WTC11 (cell line): ENCODE results near the gene MLLT1.

ENCODE experiments used
- E2F5 ChIP-seq: sonication (generic); formaldehyde crosslinking; IDR thresholded peaks from 2 replicates; pipeline ENCODE4 v1.8.1; 2022; ENCODE audit warnings: mild to moderate bottlenecking, moderate library complexity, missing genetic modification reagents
- ETV6 ChIP-seq: sonication (generic); formaldehyde crosslinking; IDR thresholded peaks from 2 replicates; pipeline ENCODE4 v1.8.1; 2022; ENCODE audit warnings: mild to moderate bottlenecking, missing genetic modification reagents
- FOXP1 ChIP-seq: sonication (generic); formaldehyde crosslinking; IDR thresholded peaks from 2 replicates; pipeline ENCODE4 v1.8.0; 2022; ENCODE audit warnings: missing genetic modification reagents, mild to moderate bottlenecking, moderate library complexity, borderline replicate concordance
- NFE2L1 ChIP-seq: sonication (generic); formaldehyde crosslinking; IDR thresholded peaks from 2 replicates; pipeline ENCODE4 v1.8.1; 2023; ENCODE audit warnings: missing genetic modification reagents
- NR1H2 ChIP-seq: sonication (generic); formaldehyde crosslinking; IDR thresholded peaks from 2 replicates; pipeline ENCODE4 v1.9.0; 2021; ENCODE audit warnings: mild to moderate bottlenecking, moderate library complexity, missing genetic modification reagents
- NR2C2 ChIP-seq: sonication (generic); formaldehyde crosslinking; IDR thresholded peaks from 2 replicates; pipeline ENCODE4 v1.8.0; 2022; ENCODE audit warnings: mild to moderate bottlenecking, missing genetic modification reagents
- SMAD4 ChIP-seq: sonication (generic); formaldehyde crosslinking; IDR thresholded peaks from 2 replicates; pipeline ENCODE4 v1.8.0; 2022; ENCODE audit warnings: mild to moderate bottlenecking, missing genetic modification reagents
- SP1 ChIP-seq: sonication (generic); formaldehyde crosslinking; conservative IDR thresholded peaks from 2 replicates; pipeline ENCODE4 v1.8.1; 2022; ENCODE audit warnings: missing genetic modification reagents
- ZNF121 ChIP-seq: sonication (generic); formaldehyde crosslinking; IDR thresholded peaks from 2 replicates; pipeline ENCODE4 v1.8.0; 2023; ENCODE audit warnings: missing genetic modification reagents
- ZNF138 ChIP-seq: sonication (generic); formaldehyde crosslinking; conservative IDR thresholded peaks from 2 replicates; pipeline ENCODE4 v1.8.1; 2022; ENCODE audit warnings: mild to moderate bottlenecking, moderate library complexity, missing genetic modification reagents
- ZNF263 ChIP-seq: sonication (generic); formaldehyde crosslinking; IDR thresholded peaks from 2 replicates; pipeline ENCODE4 v1.8.1; 2022; ENCODE audit warnings: low read depth, mild to moderate bottlenecking, moderate library complexity, missing genetic modification reagents
- TF ChIP-seq, protein P1 (sequence below): sonication (generic); formaldehyde crosslinking; IDR thresholded peaks from 2 replicates; pipeline ENCODE4 v1.8.0; 2022; ENCODE audit warnings: mild to moderate bottlenecking, missing genetic modification reagents
- TF ChIP-seq, protein P2 (sequence below): fragments of 200-600 bp; IDR thresholded peaks from 2 replicates; pipeline ENCODE4 v1.8.0; 2022; ENCODE audit warnings: antibody characterized with exemption
- TF ChIP-seq, protein P3 (sequence below): sonication (generic); formaldehyde crosslinking; IDR thresholded peaks from 2 replicates; pipeline ENCODE4 v1.8.1; 2022; ENCODE audit warnings: low read depth, missing genetic modification reagents, borderline replicate concordance

DNA sequence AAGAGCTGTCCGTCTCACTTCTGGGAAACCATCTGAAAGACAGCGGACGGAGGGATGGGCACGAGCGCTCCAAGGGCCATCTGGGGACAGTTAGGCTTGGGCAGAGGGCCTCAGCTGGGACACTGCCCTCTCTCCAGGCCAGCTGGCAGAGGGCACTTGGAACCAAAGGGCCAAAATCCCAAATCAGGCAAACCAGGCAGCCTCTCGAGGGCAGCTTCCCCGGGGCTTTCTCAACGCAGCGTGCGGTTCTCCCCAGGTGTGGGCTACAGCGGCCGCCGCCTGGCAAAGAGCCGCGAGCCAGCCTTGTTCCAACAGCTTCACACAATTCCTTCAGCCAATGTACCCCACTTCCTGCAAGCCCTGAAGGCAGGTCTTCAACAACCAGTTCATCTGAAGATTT lies 5.0 kb downstream of the MLLT1 start:
- TF ChIP-seq ETV6 (CRISPR knock-in tag) (no peak), NR2C2 (no peak), ZNF263 (CRISPR knock-in tag) (no peak), E2F5 (no peak), SP1 (CRISPR knock-in tag) (no peak), NR1H2 (CRISPR knock-in tag) (no peak), NFE2L1 (no peak), FOXP1 (no peak), ZNF121 (CRISPR knock-in tag) (no peak), SMAD4 (CRISPR knock-in tag) (no peak), ZNF138 (no peak)
- TF ChIP-seq, protein P1, sequence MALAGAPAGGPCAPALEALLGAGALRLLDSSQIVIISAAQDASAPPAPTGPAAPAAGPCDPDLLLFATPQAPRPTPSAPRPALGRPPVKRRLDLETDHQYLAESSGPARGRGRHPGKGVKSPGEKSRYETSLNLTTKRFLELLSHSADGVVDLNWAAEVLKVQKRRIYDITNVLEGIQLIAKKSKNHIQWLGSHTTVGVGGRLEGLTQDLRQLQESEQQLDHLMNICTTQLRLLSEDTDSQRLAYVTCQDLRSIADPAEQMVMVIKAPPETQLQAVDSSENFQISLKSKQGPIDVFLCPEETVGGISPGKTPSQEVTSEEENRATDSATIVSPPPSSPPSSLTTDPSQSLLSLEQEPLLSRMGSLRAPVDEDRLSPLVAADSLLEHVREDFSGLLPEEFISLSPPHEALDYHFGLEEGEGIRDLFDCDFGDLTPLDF: no peak
- TF ChIP-seq, protein P2, sequence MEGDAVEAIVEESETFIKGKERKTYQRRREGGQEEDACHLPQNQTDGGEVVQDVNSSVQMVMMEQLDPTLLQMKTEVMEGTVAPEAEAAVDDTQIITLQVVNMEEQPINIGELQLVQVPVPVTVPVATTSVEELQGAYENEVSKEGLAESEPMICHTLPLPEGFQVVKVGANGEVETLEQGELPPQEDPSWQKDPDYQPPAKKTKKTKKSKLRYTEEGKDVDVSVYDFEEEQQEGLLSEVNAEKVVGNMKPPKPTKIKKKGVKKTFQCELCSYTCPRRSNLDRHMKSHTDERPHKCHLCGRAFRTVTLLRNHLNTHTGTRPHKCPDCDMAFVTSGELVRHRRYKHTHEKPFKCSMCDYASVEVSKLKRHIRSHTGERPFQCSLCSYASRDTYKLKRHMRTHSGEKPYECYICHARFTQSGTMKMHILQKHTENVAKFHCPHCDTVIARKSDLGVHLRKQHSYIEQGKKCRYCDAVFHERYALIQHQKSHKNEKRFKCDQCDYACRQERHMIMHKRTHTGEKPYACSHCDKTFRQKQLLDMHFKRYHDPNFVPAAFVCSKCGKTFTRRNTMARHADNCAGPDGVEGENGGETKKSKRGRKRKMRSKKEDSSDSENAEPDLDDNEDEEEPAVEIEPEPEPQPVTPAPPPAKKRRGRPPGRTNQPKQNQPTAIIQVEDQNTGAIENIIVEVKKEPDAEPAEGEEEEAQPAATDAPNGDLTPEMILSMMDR: no peak
- TF ChIP-seq, protein P3, sequence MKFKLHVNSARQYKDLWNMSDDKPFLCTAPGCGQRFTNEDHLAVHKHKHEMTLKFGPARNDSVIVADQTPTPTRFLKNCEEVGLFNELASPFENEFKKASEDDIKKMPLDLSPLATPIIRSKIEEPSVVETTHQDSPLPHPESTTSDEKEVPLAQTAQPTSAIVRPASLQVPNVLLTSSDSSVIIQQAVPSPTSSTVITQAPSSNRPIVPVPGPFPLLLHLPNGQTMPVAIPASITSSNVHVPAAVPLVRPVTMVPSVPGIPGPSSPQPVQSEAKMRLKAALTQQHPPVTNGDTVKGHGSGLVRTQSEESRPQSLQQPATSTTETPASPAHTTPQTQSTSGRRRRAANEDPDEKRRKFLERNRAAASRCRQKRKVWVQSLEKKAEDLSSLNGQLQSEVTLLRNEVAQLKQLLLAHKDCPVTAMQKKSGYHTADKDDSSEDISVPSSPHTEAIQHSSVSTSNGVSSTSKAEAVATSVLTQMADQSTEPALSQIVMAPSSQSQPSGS: no peak
